Measurements from ENCODE around the gene PIGX.

Gene PIGX

GRCh38 chr3:196711838-196712513, at the start of gene PIGX, which contains the start of gene CEP19:
PIGX (plus strand) TSS chr3:196712377.
CEP19 (minus strand) TSS chr3:196712250; CDS start chr3:196708657, 3,593 bp downstream.
- peak; percentile 72 for DNase-seq (ENCODE audit: low read depth, low spot score)

GRCh38 chr3:196662711-196663571, 49.2 kb upstream of the PIGX start:
- DNase-seq (ENCODE audit: low read depth, low spot score) = no peak

GRCh38 chr3:196666001-196666867, 45.9 kb upstream of the PIGX start:
- no peak for DNase-seq (ENCODE audit: low read depth, low spot score)

GRCh38 chr3:196667056-196667825, 44.9 kb upstream of the PIGX start:
- no peak for DNase-seq (ENCODE audit: low read depth, low spot score)

- no peak for DNase-seq (ENCODE audit: low read depth, low spot score)
Observed at GRCh38 chr3:196670339-196670738, 41.8 kb upstream of the PIGX start.

GRCh38 chr3:196673632-196674031, 38.5 kb upstream of the PIGX start:
- DNase-seq (ENCODE audit: low read depth, low spot score) = no peak

- DNase-seq (ENCODE audit: low read depth, low spot score) = no peak
Observed at GRCh38 chr3:196677353-196677752, 34.8 kb upstream of the PIGX start.

- DNase-seq (ENCODE audit: low read depth, low spot score) = no peak
Observed at GRCh38 chr3:196677931-196678330, 34.2 kb upstream of the PIGX start.

- DNase-seq (ENCODE audit: low read depth, low spot score) = no peak
Observed at GRCh38 chr3:196684548-196685407, 27.4 kb upstream of the PIGX start.

GRCh38 chr3:196686436-196686835, 25.7 kb upstream of the PIGX start:
- DNase-seq (ENCODE audit: low read depth, low spot score) = no peak

- no peak for DNase-seq (ENCODE audit: low read depth, low spot score)
Observed at GRCh38 chr3:196688349-196688748, 23.8 kb upstream of the PIGX start.

GRCh38 chr3:196689941-196690660, 22.1 kb upstream of the PIGX start:
- DNase-seq (ENCODE audit: low read depth, low spot score) = no peak

GRCh38 chr3:196691386-196691785, 20.8 kb upstream of the PIGX start:
- no peak for DNase-seq (ENCODE audit: low read depth, low spot score)

GRCh38 chr3:196694202-196694638, 18.0 kb upstream of the PIGX start:
- DNase-seq (ENCODE audit: low read depth, low spot score) = no peak

GRCh38 chr3:196694941-196695848, 17.0 kb upstream of the PIGX start:
- DNase-seq (ENCODE audit: low read depth, low spot score) = no peak

- DNase-seq (ENCODE audit: low read depth, low spot score) = no peak
Observed at GRCh38 chr3:196695849-196696226, 16.3 kb upstream of the PIGX start.

GRCh38 chr3:196697270-196697669, 14.9 kb upstream of the PIGX start:
- DNase-seq (ENCODE audit: low read depth, low spot score) = no peak

GRCh38 chr3:196699749-196700148, 12.4 kb upstream of the PIGX start:
- no peak for DNase-seq (ENCODE audit: low read depth, low spot score)
